ENCODE results near the gene POGZ.

DNA sequence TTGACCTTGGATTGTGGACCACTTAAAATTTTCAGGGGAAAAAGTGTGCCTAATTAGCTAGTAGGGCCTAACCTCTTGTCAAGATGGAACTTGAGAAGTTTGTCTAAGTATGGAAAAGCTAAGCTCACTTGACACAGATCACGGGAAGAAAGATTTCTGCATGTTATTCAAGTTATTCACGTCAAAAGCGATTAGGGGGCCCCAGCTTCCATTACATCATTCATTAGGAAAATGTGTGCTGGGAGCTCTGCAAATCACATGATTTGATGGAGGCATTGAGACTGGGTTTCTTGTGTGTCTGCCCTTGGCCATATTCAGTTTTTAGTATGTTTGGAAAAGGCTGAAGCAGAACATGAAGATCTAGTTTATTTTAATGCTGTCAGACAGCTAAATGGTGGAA is 15.5 kb upstream of the POGZ start:
- TF ChIP-seq, protein P1, sequence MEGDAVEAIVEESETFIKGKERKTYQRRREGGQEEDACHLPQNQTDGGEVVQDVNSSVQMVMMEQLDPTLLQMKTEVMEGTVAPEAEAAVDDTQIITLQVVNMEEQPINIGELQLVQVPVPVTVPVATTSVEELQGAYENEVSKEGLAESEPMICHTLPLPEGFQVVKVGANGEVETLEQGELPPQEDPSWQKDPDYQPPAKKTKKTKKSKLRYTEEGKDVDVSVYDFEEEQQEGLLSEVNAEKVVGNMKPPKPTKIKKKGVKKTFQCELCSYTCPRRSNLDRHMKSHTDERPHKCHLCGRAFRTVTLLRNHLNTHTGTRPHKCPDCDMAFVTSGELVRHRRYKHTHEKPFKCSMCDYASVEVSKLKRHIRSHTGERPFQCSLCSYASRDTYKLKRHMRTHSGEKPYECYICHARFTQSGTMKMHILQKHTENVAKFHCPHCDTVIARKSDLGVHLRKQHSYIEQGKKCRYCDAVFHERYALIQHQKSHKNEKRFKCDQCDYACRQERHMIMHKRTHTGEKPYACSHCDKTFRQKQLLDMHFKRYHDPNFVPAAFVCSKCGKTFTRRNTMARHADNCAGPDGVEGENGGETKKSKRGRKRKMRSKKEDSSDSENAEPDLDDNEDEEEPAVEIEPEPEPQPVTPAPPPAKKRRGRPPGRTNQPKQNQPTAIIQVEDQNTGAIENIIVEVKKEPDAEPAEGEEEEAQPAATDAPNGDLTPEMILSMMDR (IDR thresholded peaks at IDR 0.05), result no peak
- TF ChIP-seq EP300 (IDR thresholded peaks at IDR 0.05), result no peak
- TF ChIP-seq POLR2A (IDR thresholded peaks at IDR 0.05; ENCODE audit: low read depth), result no peak
- TF ChIP-seq POLR2AphosphoS5 (IDR thresholded peaks at IDR 0.05), result no peak
